GM12878 (cell line): ENCODE measurements around the gene TNXB. TPM values are rescaled to one million over a fixed set of nuclear protein-coding genes. Genes with fewer than 3 reads are reported as not detected.

Source experiments
- ATAC-seq: fragments of 200-7000 bp; cut with Tn5 transposase; 3 replicates; pipeline ENCODE4 v1.9.1; 2020; ENCODE audit warnings: mild to moderate bottlenecking, moderate library complexity
- BruUV-seq: library from RNA; stranded (reverse); fragments of 400-500 nt; replicated peaks from 2 replicates; lab custom pipeline; 2021; lab: Mats Ljungman, UMichigan
- CTCF ChIA-PET: fragments of 300-600 bp; sonication (Branson Sonifier 250); formaldehyde crosslinking; extraction: SDS; loops from one replicate; lab custom pipeline; 2021; ENCODE audit warnings: inconsistent platforms; lab: Yijun Ruan, JAX
- POLR2A ChIA-PET: fragments of 350-600 bp; formaldehyde crosslinking; extraction: SDS; loops from one replicate; lab custom pipeline; 2021; ENCODE audit warnings: inconsistent platforms; lab: Charles Lee
- RAD21 ChIA-PET: fragments of 300-600 bp; sonication (Branson Sonifier 250); formaldehyde crosslinking; loops from one replicate; lab custom pipeline; 2023; ENCODE audit warnings: antibody characterized with exemption; ENCODE audit not compliant: unreplicated experiment; lab: Charles Lee
- SMC1A ChIA-PET: fragments of 300-600 bp; sonication (Branson Sonifier 250); formaldehyde crosslinking; loops from one replicate; lab custom pipeline; 2023; ENCODE audit not compliant: unreplicated experiment, uncharacterized antibody; lab: Charles Lee
- DNase-seq: peaks from one replicate; pipeline ENCODE4 v3.0.0-alpha.2; 2011; ENCODE audit warnings: low read depth, low spot score
- FAIRE-seq: peaks from 3 replicates; lab custom pipeline; 2011; peaks lifted over from hg19 to GRCh38; lab: Jason Lieb, UNC
- H2AFZ ChIP-seq: 2 replicates; pipeline ENCODE4 v1.6.0; 2011; ENCODE audit warnings: low read depth, low read length, control low read depth; ENCODE audit not compliant: control insufficient read depth
- H3K27ac ChIP-seq: 2 replicates; pipeline ENCODE4 v1.5.1; 2011; ENCODE audit warnings: control low read depth; ENCODE audit not compliant: control insufficient read depth, insufficient read depth
- H3K27me3 ChIP-seq, 2 experiments: replicated peaks in 1 of 2; 2 replicates each; pipeline versions ENCODE4 v1.6.0 to v1.6.1; 2011; ENCODE audit warnings: low read length in 1 of 2; ENCODE audit not compliant: control insufficient read depth in 2 of 2, insufficient read depth in 2 of 2
- H3K36me3 ChIP-seq, 2 experiments: 2 replicates each; pipeline ENCODE4 v1.5.1; 2011; ENCODE audit warnings: low read length in 1 of 2; ENCODE audit not compliant: control insufficient read depth in 2 of 2, insufficient read depth in 2 of 2
- H3K4me1 ChIP-seq: 2 replicates; pipeline ENCODE4 v1.6.1; 2011; ENCODE audit warnings: mild to moderate bottlenecking, low read length, moderate library complexity, mixed read lengths; ENCODE audit not compliant: control insufficient read depth, insufficient read depth
- H3K4me2 ChIP-seq: 2 replicates; pipeline ENCODE4 v1.6.0; 2011; ENCODE audit warnings: control low read depth; ENCODE audit not compliant: control insufficient read depth, insufficient read depth
- H3K4me3 ChIP-seq: fragments of 200-600 bp; sonication (generic); 2 replicates; pipeline ENCODE4 v1.5.1; 2016
- H3K79me2 ChIP-seq: 2 replicates; pipeline ENCODE4 v1.6.0; 2011; ENCODE audit warnings: low read length; ENCODE audit not compliant: control insufficient read depth, insufficient read depth
- H3K9ac ChIP-seq: 2 replicates; pipeline ENCODE4 v1.8.0; 2011; ENCODE audit warnings: low read length, control low read depth, mixed read lengths; ENCODE audit not compliant: control insufficient read depth, insufficient read depth
- H3K9me3 ChIP-seq: replicated peaks from 3 replicates; pipeline ENCODE4 v1.5.1; 2011; ENCODE audit warnings: mild to moderate bottlenecking, low read length; ENCODE audit not compliant: control insufficient read depth, insufficient read depth
- H4K20me1 ChIP-seq: 2 replicates; pipeline ENCODE4 v1.6.0; 2011; ENCODE audit not compliant: control insufficient read depth, insufficient read depth
- CEBPB ChIP-seq, 2 experiments: fragments of 150-350 bp in 1 of 2; IDR thresholded peaks; 2 replicates each; pipeline ENCODE4 v1.6.1; 2012 to 2014; ENCODE audit warnings: low read depth in 2 of 2, low read length in 2 of 2, borderline replicate concordance in 1 of 2, inconsistent platforms in 1 of 2
- JUNB ChIP-seq: IDR thresholded peaks from 2 replicates; pipeline ENCODE4 v1.6.1; 2016; ENCODE audit warnings: antibody characterized with exemption, mild to moderate bottlenecking
- MEF2A ChIP-seq: IDR thresholded peaks from 2 replicates; pipeline ENCODE4 v1.6.1; 2011; ENCODE audit warnings: low read depth, mild to moderate bottlenecking, low read length, moderate library complexity; ENCODE audit not compliant: insufficient read depth
- MYC ChIP-seq: IDR thresholded peaks from 2 replicates; pipeline ENCODE4 v1.6.1; 2011; ENCODE audit warnings: mild to moderate bottlenecking, low read length, moderate library complexity, inconsistent platforms; ENCODE audit not compliant: insufficient read depth, insufficient replicate concordance, insufficient read length, severe bottlenecking
- NBN ChIP-seq: fragments of 450-650 bp; IDR thresholded peaks from 2 replicates; pipeline ENCODE4 v1.6.1; 2016
- NFIC ChIP-seq: IDR thresholded peaks from 2 replicates; pipeline ENCODE4 v1.6.1; 2012; ENCODE audit warnings: low read depth, mild to moderate bottlenecking, inconsistent platforms, low read length, moderate library complexity
- NRF1 ChIP-seq: conservative IDR thresholded peaks from 2 replicates; pipeline ENCODE4 v1.6.1; 2011; ENCODE audit warnings: mild to moderate bottlenecking, low read depth, low read length, improper control_type of control experiment
- TCF12 ChIP-seq: IDR thresholded peaks from 2 replicates; pipeline ENCODE4 v1.6.1; 2011; ENCODE audit warnings: low read depth, mild to moderate bottlenecking, low read length
- TCF7 ChIP-seq: IDR thresholded peaks from 2 replicates; pipeline ENCODE4 v1.6.1; 2014; ENCODE audit warnings: antibody characterized with exemption, borderline replicate concordance
- WGBS: methylation state at CpG from one replicate; pipeline ENCODE4 v1.1.6; 2016; ENCODE audit warnings: low lambda C conversion rate; ENCODE audit not compliant: insufficient replicate concordance, insufficient coverage; ENCODE audit errors: missing lambda C conversion rate; 5-methylcytosine and 5-hydroxymethylcytosine counted together
- in situ Hi-C: fragments of 300-500 bp; cut with MboI; formaldehyde crosslinking; loops from 9 replicates; pipeline ENCODE4 v1.14.3; 2018; ENCODE audit warnings: mixed read lengths
- intact Hi-C: fragments of 100-400 bp; cut with micrococcal nuclease; formaldehyde crosslinking; loops from one replicate; pipeline ENCODE4 v1.14.2; 2022; ENCODE audit not compliant: unreplicated experiment
- polyA plus RNA-seq, 11 experiments: library from polyadenylated mRNA; depleted of rRNA in 4 of 11; unstranded in 6 of 11; stranded (reverse) in 5 of 11; fragments of >200 nt; fragmentation: Nextera tagmentation in 4 of 11; fragmentation: Illumina TruSeq in 1 of 11; extraction: Ambion mirVana in 4 of 11; extraction: Trizol in 1 of 11; gene quantifications; 1 replicate in 1 of 11; 2 replicates in 10 of 11; pipeline versions ENCODE4 v1.2.1 to v1.2.3, GENCODE V29; 2011 to 2016; ENCODE audit warnings: inconsistent platforms in 2 of 11, missing spikeins in 2 of 11, low read depth in 1 of 11
- total RNA-seq, 4 experiments: library from RNA; depleted of rRNA in 3 of 4; stranded (reverse); fragments of >200 nt in 3 of 4; fragmentation: Illumina TruSeq in 1 of 4; extraction: Trizol in 1 of 4; gene quantifications; 2 replicates each; pipeline versions ENCODE4 v1.2.1 to v1.2.3, GENCODE V29; 2013 to 2021
- TF ChIP-seq, protein P1 (sequence below): IDR thresholded peaks from 2 replicates; pipeline ENCODE4 v1.6.1; 2012; ENCODE audit warnings: mild to moderate bottlenecking, low read depth, low read length
- TF ChIP-seq, protein P2 (sequence below): fragments of 450-650 bp; IDR thresholded peaks from 2 replicates; pipeline ENCODE4 v1.6.1; 2017; ENCODE audit warnings: mild to moderate bottlenecking, moderate library complexity

Gene TNXB
- total and polyA plus RNA-seq, 10 of the 15 experiments (the other 5 are each of a cell fraction or from before 2014, with no cell fraction given), result 0.03 to 2.5 (median 0.68) TPM; not detected in 2

DNA sequence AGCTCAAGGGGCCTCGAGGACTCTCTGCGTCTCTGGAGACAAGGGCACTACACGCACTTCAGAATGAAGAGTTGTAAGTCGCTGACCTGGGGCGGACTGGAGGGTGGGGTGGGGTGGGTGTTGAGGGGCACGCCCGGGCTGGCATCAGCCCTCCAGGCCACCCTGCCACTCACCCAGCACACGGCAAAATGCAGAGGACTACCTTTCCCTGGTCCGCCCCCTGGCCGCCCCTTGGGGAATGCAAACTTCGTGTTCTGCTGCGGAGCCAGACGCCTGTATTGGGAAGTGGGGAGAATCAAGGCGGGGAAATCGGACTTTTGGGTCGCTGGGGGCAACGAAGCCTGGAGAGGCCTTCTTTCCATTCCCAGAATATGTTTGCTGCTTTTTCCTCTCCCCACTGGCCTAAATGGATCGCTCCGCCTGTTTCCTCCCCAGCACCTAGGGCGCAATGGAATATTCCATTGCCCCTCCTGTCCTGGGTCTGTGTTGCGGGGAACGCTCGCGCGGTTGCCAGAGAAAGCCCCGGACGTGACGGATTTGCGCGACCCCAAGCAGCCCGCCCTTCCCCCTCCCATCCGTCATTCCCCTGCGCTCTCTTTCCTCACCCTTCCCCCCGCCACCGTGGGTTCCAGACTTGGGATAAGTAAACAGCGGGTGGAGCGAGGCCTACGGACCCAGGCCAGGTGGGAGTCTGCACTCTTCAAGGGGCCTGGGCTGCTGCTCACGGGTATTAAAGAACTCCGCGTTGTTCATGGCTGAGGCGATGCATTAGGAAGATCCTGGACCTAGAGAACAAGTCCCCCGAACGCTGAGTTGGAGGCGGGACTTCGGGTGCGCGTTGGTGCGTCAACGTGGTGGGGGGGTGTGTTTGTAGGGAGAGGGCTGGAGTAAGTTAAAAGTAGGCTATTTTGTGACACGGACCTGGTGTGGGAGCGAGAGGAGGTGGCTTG lies 44.7 kb upstream of the TNXB start, which contains the start of gene PPT2 (continued):
- TF ChIP-seq, protein P1, sequence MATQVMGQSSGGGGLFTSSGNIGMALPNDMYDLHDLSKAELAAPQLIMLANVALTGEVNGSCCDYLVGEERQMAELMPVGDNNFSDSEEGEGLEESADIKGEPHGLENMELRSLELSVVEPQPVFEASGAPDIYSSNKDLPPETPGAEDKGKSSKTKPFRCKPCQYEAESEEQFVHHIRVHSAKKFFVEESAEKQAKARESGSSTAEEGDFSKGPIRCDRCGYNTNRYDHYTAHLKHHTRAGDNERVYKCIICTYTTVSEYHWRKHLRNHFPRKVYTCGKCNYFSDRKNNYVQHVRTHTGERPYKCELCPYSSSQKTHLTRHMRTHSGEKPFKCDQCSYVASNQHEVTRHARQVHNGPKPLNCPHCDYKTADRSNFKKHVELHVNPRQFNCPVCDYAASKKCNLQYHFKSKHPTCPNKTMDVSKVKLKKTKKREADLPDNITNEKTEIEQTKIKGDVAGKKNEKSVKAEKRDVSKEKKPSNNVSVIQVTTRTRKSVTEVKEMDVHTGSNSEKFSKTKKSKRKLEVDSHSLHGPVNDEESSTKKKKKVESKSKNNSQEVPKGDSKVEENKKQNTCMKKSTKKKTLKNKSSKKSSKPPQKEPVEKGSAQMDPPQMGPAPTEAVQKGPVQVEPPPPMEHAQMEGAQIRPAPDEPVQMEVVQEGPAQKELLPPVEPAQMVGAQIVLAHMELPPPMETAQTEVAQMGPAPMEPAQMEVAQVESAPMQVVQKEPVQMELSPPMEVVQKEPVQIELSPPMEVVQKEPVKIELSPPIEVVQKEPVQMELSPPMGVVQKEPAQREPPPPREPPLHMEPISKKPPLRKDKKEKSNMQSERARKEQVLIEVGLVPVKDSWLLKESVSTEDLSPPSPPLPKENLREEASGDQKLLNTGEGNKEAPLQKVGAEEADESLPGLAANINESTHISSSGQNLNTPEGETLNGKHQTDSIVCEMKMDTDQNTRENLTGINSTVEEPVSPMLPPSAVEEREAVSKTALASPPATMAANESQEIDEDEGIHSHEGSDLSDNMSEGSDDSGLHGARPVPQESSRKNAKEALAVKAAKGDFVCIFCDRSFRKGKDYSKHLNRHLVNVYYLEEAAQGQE, result no peak
- TF ChIP-seq TCF7, result no peak

DNA sequence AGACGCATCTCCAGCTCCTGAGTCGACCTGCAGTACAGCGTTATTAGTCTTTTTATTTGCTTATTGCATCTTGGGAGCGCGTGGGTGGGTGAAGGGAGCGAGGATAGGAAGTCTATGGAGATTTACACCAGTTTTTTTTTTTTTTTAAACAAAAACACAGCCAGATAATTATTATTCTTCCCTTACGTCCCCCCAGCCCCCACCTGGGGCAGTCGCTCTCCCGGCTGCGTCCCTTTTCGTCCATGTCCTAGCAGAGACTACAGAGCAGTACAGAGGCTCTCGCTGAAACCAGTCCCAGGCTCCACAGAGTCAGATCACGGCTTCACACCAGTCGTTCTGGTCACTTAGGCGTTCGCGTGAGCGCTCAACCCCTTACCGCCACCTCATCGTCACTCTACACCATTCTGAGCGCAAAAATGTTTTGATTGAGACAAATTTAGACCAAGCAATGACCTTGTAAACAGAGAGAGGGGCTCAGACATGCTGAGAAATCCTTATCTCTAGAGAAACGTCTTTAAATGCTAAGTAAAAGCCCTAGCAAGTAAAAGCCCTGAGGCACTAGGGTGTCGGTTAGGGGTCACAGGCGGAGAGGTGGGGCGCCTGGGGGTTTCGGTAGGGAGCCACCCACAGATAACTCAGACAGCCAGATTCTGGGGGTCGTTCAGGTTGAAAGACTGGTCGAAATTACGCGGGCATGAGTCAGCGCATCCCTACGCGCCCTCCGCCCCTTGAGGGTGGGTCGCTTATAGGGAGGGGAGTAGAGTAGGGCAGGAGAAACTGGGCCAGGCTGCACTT lies 43.8 kb upstream of the TNXB start:
- no peak overlapping the region for H3K27ac ChIP-seq
- no peaks in the 10 kb centered on the region for H4K20me1 ChIP-seq
- SMC1A ChIA-PET, result no interaction called here
- 31% methylated on average over 35 of the region's 35 CpGs for WGBS
- FAIRE-seq (no peak), DNase-seq (no peak), ATAC-seq (no peak)
- POLR2A ChIA-PET, result interaction anchor here (0.6 to 1.0 kb wide), 3 partner anchors 22 to 1332 kb away, joined by 3 to 8 read pairs (median 4); no protein-coding TSS in a partner anchor
- no peaks in the 10 kb centered on the region for H3K79me2 ChIP-seq
- H3K4me3 ChIP-seq, result no peak overlapping the region
- peaks cover 3% of the 10 kb centered on the region; the same call in 1 of the 2 replicates for H3K4me1 ChIP-seq
- peaks cover 7 to 8% of the 10 kb centered on the region in 2 experiments for H3K27me3 ChIP-seq
- CTCF ChIA-PET, result interaction anchor here (1.5 kb wide), 1 partner anchor 34 kb away, joined by 4 read pairs; no protein-coding TSS in a partner anchor
- no peaks in the 10 kb centered on the region; the same call in 2 of the 3 replicates for H3K9me3 ChIP-seq
- no peak overlapping the region; the same call in 1 of the 2 replicates for H3K4me2 ChIP-seq
- no peaks in the 10 kb centered on the region; a peak in 2 of 4 replicates for H3K36me3 ChIP-seq
- H3K9ac ChIP-seq, result no peak overlapping the region
- in situ Hi-C loops (no loop called here), intact Hi-C loops (loop anchor here (10.0 kb wide), 1 partner anchor 108 kb away; no protein-coding TSS in a partner anchor)
- RAD21 ChIA-PET, result interaction anchor here (1.2 kb wide), 1 partner anchor 38 kb away, joined by 3 read pairs; the partner anchor contains the start of gene PBX2
- no peak overlapping the region for H2AFZ ChIP-seq
- BruUV-seq, result no TSS peak
- TF ChIP-seq NRF1, result no peak
- TF ChIP-seq MYC, result no peak
- no peak for TF ChIP-seq JUNB
- TF ChIP-seq NBN, result no peak
- TF ChIP-seq CEBPB (IDR thresholded peaks at IDR 0.05; ENCODE audit: borderline replicate concordance in 1 of 2, low read depth in 2 of 2, low read length in 2 of 2), result no peak
- no peak for TF ChIP-seq TCF12
- TF ChIP-seq NFIC, result no peak
- TF ChIP-seq, protein P2, sequence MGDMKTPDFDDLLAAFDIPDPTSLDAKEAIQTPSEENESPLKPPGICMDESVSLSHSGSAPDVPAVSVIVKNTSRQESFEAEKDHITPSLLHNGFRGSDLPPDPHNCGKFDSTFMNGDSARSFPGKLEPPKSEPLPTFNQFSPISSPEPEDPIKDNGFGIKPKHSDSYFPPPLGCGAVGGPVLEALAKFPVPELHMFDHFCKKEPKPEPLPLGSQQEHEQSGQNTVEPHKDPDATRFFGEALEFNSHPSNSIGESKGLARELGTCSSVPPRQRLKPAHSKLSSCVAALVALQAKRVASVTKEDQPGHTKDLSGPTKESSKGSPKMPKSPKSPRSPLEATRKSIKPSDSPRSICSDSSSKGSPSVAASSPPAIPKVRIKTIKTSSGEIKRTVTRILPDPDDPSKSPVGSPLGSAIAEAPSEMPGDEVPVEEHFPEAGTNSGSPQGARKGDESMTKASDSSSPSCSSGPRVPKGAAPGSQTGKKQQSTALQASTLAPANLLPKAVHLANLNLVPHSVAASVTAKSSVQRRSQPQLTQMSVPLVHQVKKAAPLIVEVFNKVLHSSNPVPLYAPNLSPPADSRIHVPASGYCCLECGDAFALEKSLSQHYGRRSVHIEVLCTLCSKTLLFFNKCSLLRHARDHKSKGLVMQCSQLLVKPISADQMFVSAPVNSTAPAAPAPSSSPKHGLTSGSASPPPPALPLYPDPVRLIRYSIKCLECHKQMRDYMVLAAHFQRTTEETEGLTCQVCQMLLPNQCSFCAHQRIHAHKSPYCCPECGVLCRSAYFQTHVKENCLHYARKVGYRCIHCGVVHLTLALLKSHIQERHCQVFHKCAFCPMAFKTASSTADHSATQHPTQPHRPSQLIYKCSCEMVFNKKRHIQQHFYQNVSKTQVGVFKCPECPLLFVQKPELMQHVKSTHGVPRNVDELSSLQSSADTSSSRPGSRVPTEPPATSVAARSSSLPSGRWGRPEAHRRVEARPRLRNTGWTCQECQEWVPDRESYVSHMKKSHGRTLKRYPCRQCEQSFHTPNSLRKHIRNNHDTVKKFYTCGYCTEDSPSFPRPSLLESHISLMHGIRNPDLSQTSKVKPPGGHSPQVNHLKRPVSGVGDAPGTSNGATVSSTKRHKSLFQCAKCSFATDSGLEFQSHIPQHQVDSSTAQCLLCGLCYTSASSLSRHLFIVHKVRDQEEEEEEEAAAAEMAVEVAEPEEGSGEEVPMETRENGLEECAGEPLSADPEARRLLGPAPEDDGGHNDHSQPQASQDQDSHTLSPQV, result no peak
- no peak for TF ChIP-seq MEF2A
